MM.1S (cell line): Measurements from ENCODE around the gene CTU1.

Experiments used
- DNase-seq: peaks from one replicate; pipeline ENCODE4 v3.0.0-alpha.2; 2015
- H2AFZ ChIP-seq: fragments of 300-600 bp; sonication (generic); 2 replicates; pipeline ENCODE4 v1.6.0; 2016; ENCODE audit warnings: antibody characterized with exemption, low read length
- H3F3A ChIP-seq: fragments of 300-600 bp; sonication (generic); 2 replicates; pipeline ENCODE4 v1.6.1; 2016; ENCODE audit warnings: mild to moderate bottlenecking, antibody characterized with exemption, low read length, moderate library complexity, mixed read lengths; ENCODE audit not compliant: insufficient read depth
- H3K27ac ChIP-seq: fragments of 300-600 bp; sonication (generic); 2 replicates; pipeline ENCODE4 v1.5.1; 2016; ENCODE audit warnings: mild to moderate bottlenecking, low read length
- H3K27me3 ChIP-seq: fragments of 300-600 bp; sonication (generic); replicated peaks from 2 replicates; pipeline ENCODE4 v1.6.0; 2016; ENCODE audit warnings: low read length; ENCODE audit not compliant: insufficient read depth
- H3K36me3 ChIP-seq: fragments of 300-600 bp; sonication (generic); replicated peaks from 2 replicates; pipeline ENCODE4 v1.6.1; 2016; ENCODE audit warnings: mild to moderate bottlenecking, low read length, mixed read lengths; ENCODE audit not compliant: insufficient read depth
- H3K4me1 ChIP-seq: fragments of 300-600 bp; sonication (generic); 2 replicates; pipeline ENCODE4 v1.6.1; 2016; ENCODE audit warnings: low read length, mixed read lengths
- H3K4me2 ChIP-seq: fragments of 300-600 bp; sonication (generic); 2 replicates; pipeline ENCODE4 v1.6.0; 2016; ENCODE audit warnings: low read depth, low read length
- H3K4me3 ChIP-seq: fragments of 300-600 bp; sonication (generic); 2 replicates; pipeline ENCODE4 v1.5.1; 2016; ENCODE audit warnings: low read length, mixed read lengths
- H3K79me2 ChIP-seq: fragments of 300-600 bp; sonication (generic); 2 replicates; pipeline ENCODE4 v1.6.1; 2016; ENCODE audit warnings: mixed run types, low read length, mixed read lengths
- H3K9ac ChIP-seq: fragments of 300-600 bp; sonication (generic); 2 replicates; pipeline ENCODE4 v1.6.1; 2016; ENCODE audit warnings: low read length, mixed read lengths
- H3K9me2 ChIP-seq: fragments of 300-600 bp; sonication (generic); replicated peaks from 2 replicates; pipeline ENCODE4 v1.6.1; 2016; ENCODE audit warnings: mild to moderate bottlenecking, low read length, mixed read lengths; ENCODE audit not compliant: insufficient read depth
- H3K9me3 ChIP-seq: fragments of 300-600 bp; sonication (generic); replicated peaks from 2 replicates; pipeline ENCODE4 v1.6.1; 2016; ENCODE audit warnings: mild to moderate bottlenecking, low read length, mixed read lengths; ENCODE audit not compliant: insufficient read depth
- H4K20me1 ChIP-seq: fragments of 300-600 bp; sonication (generic); 2 replicates; pipeline ENCODE4 v1.6.1; 2016; ENCODE audit warnings: mild to moderate bottlenecking, low read length, moderate library complexity, mixed read lengths; ENCODE audit not compliant: insufficient read depth
- CTCF ChIP-seq: fragments of 300-600 bp; sonication (generic); IDR thresholded peaks from 2 replicates; pipeline ENCODE4 v1.5.1; 2016; ENCODE audit warnings: antibody characterized with exemption, low read length, mixed read lengths
- EZH2 ChIP-seq: fragments of 300-600 bp; sonication (generic); optimal IDR thresholded peaks from 2 replicates; pipeline ENCODE3; 2017; ENCODE audit warnings: low read depth, mild to moderate bottlenecking, antibody characterized with exemption, low read length, mixed read lengths
- EZH2phosphoT487 ChIP-seq: fragments of 300-600 bp; sonication (generic); IDR thresholded peaks from 2 replicates; pipeline ENCODE4 v1.6.1; 2018; ENCODE audit warnings: antibody characterized with exemption, low read length

The CTU1 gene

DNA sequence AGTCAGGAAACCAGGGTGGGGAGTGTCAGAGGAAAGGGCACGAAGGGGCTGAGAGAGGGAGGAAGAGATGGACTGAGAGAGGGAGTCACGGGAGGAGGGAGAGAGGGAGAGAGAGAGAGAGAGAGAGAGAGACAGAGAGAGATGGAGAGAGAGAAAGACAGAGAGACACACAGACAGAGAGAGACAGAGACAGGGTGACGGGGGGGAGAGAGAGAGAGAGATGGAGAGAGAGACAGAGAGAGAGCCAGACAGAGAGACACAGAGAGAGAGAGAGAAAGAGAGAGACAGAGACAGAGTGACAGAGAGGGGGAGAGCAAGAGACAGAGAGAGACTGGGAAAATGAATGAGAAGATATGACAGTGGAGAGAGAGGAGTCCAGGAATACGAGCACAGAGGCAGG, 25.0 kb downstream of the CTU1 start:
- Histone ChIP-seq H3K79me2 (no peaks in the 10 kb centered on the region), H3K4me1 (no peaks in the 10 kb centered on the region), H3K9me2 (no peaks in the 10 kb centered on the region), H3K4me2 (no peak overlapping the region), H3K36me3 (no peaks in the 10 kb centered on the region), H3K9me3 (no peaks in the 10 kb centered on the region), H3K27ac (no peak overlapping the region), H3F3A (no peaks in the 10 kb centered on the region), H3K9ac (no peak overlapping the region), H4K20me1 (no peaks in the 10 kb centered on the region), H2AFZ (no peak overlapping the region), H3K27me3 (peaks cover 21% of the 10 kb centered on the region), H3K4me3 (no peak overlapping the region)
- no peak for DNase-seq
- TF ChIP-seq CTCF (no peak), EZH2 (no peak), EZH2phosphoT487 (no peak)

DNA sequence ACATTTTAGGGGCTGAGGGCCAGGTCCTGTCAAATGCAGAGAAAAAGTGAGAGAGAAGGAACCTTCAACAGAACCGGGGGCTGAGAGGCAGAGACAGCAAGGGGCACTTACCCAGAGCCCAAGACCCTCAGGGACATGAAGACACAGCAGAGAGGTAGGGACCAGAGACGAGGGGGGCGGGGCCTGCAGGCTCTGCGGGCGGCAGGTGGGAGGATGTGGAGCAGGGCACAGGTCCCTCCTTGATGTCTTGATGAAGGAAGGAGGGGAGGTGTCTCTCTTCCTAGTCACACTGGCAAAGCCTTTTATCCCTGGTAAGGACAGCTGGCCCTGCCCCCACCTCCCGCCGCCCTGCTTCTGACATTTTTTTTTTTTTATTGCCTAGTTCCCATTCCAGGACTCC, 25.6 kb downstream of the CTU1 start, which contains the start of gene KLK14:
TSS of gene KLK14 (minus strand) at position 277 of the 400 bp plus-strand sequence. CDS start at position 4, 273 bp downstream.
- H3K4me2 ChIP-seq: no peak within 1 kb of the TSS
- H4K20me1 ChIP-seq: no peaks in the 10 kb centered on the region
- peaks cover 21% of the 10 kb centered on the region for H3K27me3 ChIP-seq
- no peaks in the 10 kb centered on the region for H3F3A ChIP-seq
- H3K79me2 ChIP-seq: no peaks in the 10 kb centered on the region
- no peak within 1 kb of the TSS for H3K4me3 ChIP-seq
- H3K4me1 ChIP-seq: no peaks in the 10 kb centered on the region
- no peaks in the 10 kb centered on the region for H3K9me2 ChIP-seq
- no peak within 1 kb of the TSS for H3K9ac ChIP-seq
- DNase-seq: no peak
- no peak for TF ChIP-seq CTCF
- TF ChIP-seq EZH2phosphoT487: no peak
- TF ChIP-seq EZH2: no peak
- no peak within 1 kb of the TSS for H2AFZ ChIP-seq
- H3K27ac ChIP-seq: no peak within 1 kb of the TSS
- no peaks in the 10 kb centered on the region for H3K9me3 ChIP-seq
- no peaks in the 10 kb centered on the region for H3K36me3 ChIP-seq

DNA sequence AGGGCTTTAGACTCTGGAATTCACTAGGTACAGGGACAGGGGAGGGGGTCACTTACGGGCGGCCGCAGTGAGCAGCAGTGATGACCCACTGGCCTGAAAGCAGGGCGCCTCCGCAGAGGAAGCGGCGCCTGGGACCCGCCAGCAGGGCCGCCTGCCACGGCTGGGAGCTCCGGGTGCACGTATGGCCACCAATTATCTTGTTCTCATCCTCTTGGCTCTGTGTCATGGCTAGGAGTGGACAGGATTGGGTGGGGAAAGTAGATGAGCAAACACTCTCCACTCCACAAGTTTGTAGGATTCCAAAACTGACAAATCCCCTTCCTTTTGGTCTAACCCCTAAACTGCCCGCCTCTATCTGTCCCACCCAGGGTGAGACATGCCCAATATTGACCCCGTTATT, 26.7 kb downstream of the CTU1 start:
- no peak overlapping the region for H3K4me3 ChIP-seq
- no peaks in the 10 kb centered on the region for H3K36me3 ChIP-seq
- DNase-seq: no peak
- no peak overlapping the region for H2AFZ ChIP-seq
- no peaks in the 10 kb centered on the region for H3K4me1 ChIP-seq
- H3K27ac ChIP-seq: no peak overlapping the region
- no peak overlapping the region for H3K4me2 ChIP-seq
- no peaks in the 10 kb centered on the region for H3K79me2 ChIP-seq
- H3K27me3 ChIP-seq: peaks cover 21% of the 10 kb centered on the region
- no peak for TF ChIP-seq EZH2
- TF ChIP-seq EZH2phosphoT487: no peak
- TF ChIP-seq CTCF: no peak
- no peaks in the 10 kb centered on the region for H4K20me1 ChIP-seq
- H3K9me2 ChIP-seq: no peaks in the 10 kb centered on the region
- H3K9ac ChIP-seq: no peak overlapping the region
- H3K9me3 ChIP-seq: no peaks in the 10 kb centered on the region
- H3F3A ChIP-seq: no peaks in the 10 kb centered on the region
